ENCODE data around the gene SLC6A8. TPM values are rescaled to one million over a fixed set of nuclear protein-coding genes. Genes with fewer than 3 reads are reported as not detected.
"Not testable (repeated sequence)": the region's sequence is repeated elsewhere in the genome, so short reads cannot be mapped to it uniquely, and the experiment has no call there.

Gene SLC6A8
- total and polyA plus RNA-seq, 9 donors, result 6.3 to 23.5 (median 11.4) TPM

DNA sequence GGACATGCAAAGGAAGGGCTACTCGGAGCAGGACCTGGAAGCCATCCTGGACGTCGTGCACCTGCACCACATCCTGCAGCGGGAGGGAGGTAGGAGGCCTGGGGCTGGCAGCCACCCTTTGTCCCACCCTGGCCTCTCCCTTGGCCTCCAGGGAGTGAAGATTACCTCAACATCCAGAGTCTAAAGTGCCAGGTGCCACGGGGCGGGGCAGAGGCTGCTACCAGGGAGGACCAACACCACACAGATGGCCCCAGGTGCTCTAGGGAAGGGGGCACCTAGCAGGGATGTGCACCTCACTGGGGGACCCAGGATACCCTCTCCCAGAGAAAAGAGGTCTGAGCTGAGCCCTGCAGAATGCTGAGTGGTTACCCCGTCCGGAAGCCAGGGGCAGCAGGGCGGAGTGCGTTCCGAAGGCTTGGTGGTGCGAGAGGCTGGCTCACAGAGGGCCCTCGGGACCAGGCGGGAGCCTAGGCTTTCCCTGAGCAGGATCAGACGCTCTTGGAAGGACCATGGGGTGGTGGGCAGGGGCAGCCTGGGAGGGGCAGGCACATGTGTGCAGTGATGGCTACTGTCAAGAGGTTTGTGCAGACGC, 53.0 kb downstream of the SLC6A8 start:
- no peaks in the 10 kb centered on the region for H3K9me3 ChIP-seq
- H3K36me3 ChIP-seq, result no peaks in the 10 kb centered on the region
- H3K27me3 ChIP-seq, result no peaks in the 10 kb centered on the region
- H3K4me1 ChIP-seq (ENCODE audit: insufficient read depth), result peaks cover 2% of the 10 kb centered on the region
- no peak overlapping the region for H3K4me3 ChIP-seq
- WGBS, 3 donors, result 85 to 90% (median 86%) methylated on average over 12 to 16 of the region's 16 CpGs
- intact Hi-C loops (cut with DNase I), result no loop called here
- DNase-seq, result no peak
- no peak overlapping the region for H3K27ac ChIP-seq
- TF ChIP-seq POLR2A (IDR thresholded peaks at IDR 0.05) (no peak), EP300 (IDR thresholded peaks at IDR 0.05) (no peak)
- TF ChIP-seq, protein P1, sequence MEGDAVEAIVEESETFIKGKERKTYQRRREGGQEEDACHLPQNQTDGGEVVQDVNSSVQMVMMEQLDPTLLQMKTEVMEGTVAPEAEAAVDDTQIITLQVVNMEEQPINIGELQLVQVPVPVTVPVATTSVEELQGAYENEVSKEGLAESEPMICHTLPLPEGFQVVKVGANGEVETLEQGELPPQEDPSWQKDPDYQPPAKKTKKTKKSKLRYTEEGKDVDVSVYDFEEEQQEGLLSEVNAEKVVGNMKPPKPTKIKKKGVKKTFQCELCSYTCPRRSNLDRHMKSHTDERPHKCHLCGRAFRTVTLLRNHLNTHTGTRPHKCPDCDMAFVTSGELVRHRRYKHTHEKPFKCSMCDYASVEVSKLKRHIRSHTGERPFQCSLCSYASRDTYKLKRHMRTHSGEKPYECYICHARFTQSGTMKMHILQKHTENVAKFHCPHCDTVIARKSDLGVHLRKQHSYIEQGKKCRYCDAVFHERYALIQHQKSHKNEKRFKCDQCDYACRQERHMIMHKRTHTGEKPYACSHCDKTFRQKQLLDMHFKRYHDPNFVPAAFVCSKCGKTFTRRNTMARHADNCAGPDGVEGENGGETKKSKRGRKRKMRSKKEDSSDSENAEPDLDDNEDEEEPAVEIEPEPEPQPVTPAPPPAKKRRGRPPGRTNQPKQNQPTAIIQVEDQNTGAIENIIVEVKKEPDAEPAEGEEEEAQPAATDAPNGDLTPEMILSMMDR (IDR thresholded peaks at IDR 0.05), result no peak

DNA sequence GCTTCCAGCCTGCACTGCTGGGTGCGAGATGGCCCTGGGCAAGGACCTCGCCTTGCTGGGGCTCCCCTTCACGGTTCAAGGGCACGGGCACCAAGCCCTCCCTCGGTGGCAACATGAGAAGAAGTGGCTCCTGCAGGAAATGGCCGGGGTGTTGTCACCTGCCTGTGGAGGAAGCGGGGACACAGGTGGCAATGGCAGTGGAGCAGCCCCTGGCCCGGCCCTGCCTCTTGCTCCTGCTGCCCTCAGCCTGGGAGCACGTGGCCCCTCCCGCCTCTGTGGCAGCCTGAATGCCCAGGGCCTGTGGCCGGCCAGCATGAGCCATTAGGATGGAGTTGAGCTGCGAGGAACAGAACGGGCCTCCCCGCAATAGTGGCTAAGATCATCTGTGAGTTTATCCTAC, 53.7 kb downstream of the SLC6A8 start:
- Histone ChIP-seq H3K27ac (no peak overlapping the region), H3K4me3 (no peak overlapping the region), H3K36me3 (no peaks in the 10 kb centered on the region), H3K4me1 (ENCODE audit: insufficient read depth) (peaks cover 2% of the 10 kb centered on the region), H3K9me3 (no peaks in the 10 kb centered on the region), H3K27me3 (no peaks in the 10 kb centered on the region)
- DNase-seq, result no peak
- 83 to 91% (median 88%) methylated on average over 14 of the region's 14 CpGs for WGBS, 3 donors
- intact Hi-C loops (cut with DNase I), result no loop called here
- no peak for TF ChIP-seq POLR2A (IDR thresholded peaks at IDR 0.05)
- TF ChIP-seq, protein P1 (IDR thresholded peaks at IDR 0.05), result no peak
- TF ChIP-seq EP300 (IDR thresholded peaks at IDR 0.05), result no peak

DNA sequence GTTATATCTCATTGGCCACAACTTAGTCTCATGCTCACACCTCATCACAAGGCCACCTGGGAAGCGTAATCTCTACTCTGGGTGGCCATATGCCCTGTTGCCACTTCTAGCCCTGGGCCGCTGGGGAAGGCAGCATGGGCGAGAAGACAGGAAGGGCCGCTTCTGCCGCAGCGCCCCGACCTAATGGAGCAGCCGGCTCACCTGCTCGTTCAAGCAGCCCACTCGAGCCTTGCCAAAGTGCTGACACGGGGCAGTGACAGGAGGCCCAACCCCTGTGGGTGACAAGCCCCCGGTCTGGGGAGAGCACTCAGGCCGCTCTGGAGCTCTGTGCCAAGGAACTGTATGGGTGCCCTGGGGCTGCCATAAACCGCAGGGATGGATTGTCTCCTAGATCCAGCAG, 54.4 kb downstream of the SLC6A8 start:
- H3K4me3 ChIP-seq; H3K36me3 ChIP-seq; H3K27me3 ChIP-seq; H3K4me1 ChIP-seq (ENCODE audit: insufficient read depth); H3K27ac ChIP-seq; intact Hi-C loops (cut with DNase I); DNase-seq; H3K9me3 ChIP-seq: not testable (repeated sequence)
- 90 to 94% (median 93%) methylated on average over 9 to 14 of the region's 14 CpGs for WGBS, 3 donors

DNA sequence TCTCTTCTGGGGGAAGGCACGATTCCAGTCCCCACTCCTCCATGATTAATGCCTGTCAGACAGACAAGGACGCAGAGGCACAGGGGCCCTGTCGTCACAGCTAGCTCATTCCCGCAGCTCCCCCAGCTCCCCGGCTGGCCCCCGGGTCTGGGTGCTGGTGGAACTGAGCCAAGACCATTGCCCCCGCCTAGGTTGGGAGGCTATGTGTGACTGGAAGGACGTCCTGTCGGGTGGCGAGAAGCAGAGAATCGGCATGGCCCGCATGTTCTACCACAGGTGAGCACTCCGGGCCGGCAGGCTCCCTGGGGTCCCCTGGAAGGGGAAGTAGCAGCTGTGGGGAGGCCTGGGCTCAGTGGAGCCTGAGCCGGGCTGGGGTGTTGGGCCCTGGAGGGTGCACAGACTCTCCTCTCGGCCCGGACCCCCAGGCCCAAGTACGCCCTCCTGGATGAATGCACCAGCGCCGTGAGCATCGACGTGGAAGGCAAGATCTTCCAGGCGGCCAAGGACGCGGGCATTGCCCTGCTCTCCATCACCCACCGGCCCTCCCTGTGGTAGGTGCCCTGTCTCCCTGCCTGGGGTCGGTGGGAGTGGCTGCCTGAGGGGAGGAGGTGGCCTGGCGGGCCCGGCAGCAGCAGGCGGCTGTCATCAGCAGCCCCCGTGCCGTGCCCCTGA, 55.2 kb downstream of the SLC6A8 start:
- WGBS, 3 donors, result 53 to 74% (median 73%) methylated on average over 28 to 32 of the region's 32 CpGs
- H3K27ac ChIP-seq; H3K36me3 ChIP-seq; DNase-seq; intact Hi-C loops (cut with DNase I); H3K4me3 ChIP-seq; H3K9me3 ChIP-seq; H3K4me1 ChIP-seq (ENCODE audit: insufficient read depth); H3K27me3 ChIP-seq: not testable (repeated sequence)

DNA sequence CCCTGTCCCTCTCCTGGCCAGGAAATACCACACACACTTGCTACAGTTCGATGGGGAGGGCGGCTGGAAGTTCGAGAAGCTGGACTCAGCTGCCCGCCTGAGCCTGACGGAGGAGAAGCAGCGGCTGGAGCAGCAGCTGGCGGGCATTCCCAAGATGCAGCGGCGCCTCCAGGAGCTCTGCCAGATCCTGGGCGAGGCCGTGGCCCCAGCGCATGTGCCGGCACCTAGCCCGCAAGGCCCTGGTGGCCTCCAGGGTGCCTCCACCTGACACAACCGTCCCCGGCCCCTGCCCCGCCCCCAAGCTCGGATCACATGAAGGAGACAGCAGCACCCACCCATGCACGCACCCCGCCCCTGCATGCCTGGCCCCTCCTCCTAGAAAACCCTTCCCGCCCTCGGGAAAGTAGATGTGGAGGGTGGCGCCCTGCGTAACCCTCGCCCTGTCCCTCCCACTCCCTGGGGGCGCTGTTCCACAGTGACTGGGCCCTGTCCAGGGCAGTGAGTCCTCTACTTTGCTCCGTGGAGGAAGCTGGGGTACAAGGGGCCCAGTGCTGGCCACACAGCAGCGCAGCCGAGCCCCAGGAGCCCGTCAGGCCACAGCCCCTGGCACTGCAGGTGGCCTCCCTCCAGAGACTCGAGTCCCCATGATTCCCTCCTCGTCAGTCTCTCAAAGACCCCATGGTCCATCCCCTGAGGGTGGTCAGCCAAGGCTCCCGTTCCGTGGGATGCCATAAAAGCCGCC, 55.9 kb downstream of the SLC6A8 start:
- H3K4me3 ChIP-seq; H3K4me1 ChIP-seq (ENCODE audit: insufficient read depth); H3K9me3 ChIP-seq; H3K36me3 ChIP-seq; intact Hi-C loops (cut with DNase I); H3K27me3 ChIP-seq; H3K27ac ChIP-seq: not testable (repeated sequence)
- 28 to 46% (median 45%) methylated on average over 21 to 34 of the region's 35 CpGs for WGBS, 3 donors
- DNase-seq, result peak; percentile 58 to 77 (median 64)
